SHP77 (cell line): ENCODE data around the gene APBA2.
"Not testable (repeated sequence)": the region's sequence is repeated elsewhere in the genome, so short reads cannot be mapped to it uniquely, and the experiment has no call there.

ENCODE experiments used
- DNase-seq, 2 experiments: peaks; one replicate each; lab custom pipeline; 2025; lab: John Stamatoyannopoulos, UW

The APBA2 gene

GRCh38 chr15:28885630-28886430, at the start of gene APBA2:
Gene APBA2, plus strand, starts transcription at chr15:28885974. Its CDS starts 167,911 bp downstream, at chr15:29053885.
- peak; percentile 17 to 18 for DNase-seq

GRCh38 chr15:28840285-28840684, 45.5 kb upstream of the APBA2 start:
- not testable (repeated sequence) for DNase-seq

GRCh38 chr15:28842210-28842609, 43.6 kb upstream of the APBA2 start:
- DNase-seq, result not testable (repeated sequence)

GRCh38 chr15:28843520-28843919, 42.3 kb upstream of the APBA2 start:
- DNase-seq, result not testable (repeated sequence)

GRCh38 chr15:28844147-28844546, 41.6 kb upstream of the APBA2 start:
- DNase-seq, result not testable (repeated sequence)

GRCh38 chr15:28847247-28847646, 38.5 kb upstream of the APBA2 start:
- not testable (repeated sequence) for DNase-seq

- not testable (repeated sequence) for DNase-seq
Observed at GRCh38 chr15:28847959-28848358, 37.8 kb upstream of the APBA2 start.

- peak in 1 of 2 experiments; percentile 7 for DNase-seq
Observed at GRCh38 chr15:28848521-28848920, 37.3 kb upstream of the APBA2 start, which contains the start of gene GOLGA6L7. Gene GOLGA6L7, minus strand, starts transcription at chr15:28848644. Its CDS starts 95 bp downstream, at chr15:28848549.

- DNase-seq, result not testable (repeated sequence)
Observed at GRCh38 chr15:28849271-28849670, 36.5 kb upstream of the APBA2 start.

- DNase-seq, result not testable (repeated sequence)
Observed at GRCh38 chr15:28849766-28850165, 36.0 kb upstream of the APBA2 start.

- not testable (repeated sequence) for DNase-seq
Observed at GRCh38 chr15:28853654-28854053, 32.1 kb upstream of the APBA2 start.

- not testable (repeated sequence) for DNase-seq
Observed at GRCh38 chr15:28854578-28854977, 31.2 kb upstream of the APBA2 start.

- no peak for DNase-seq
Observed at GRCh38 chr15:28861031-28861534, 24.7 kb upstream of the APBA2 start.

- DNase-seq, result not testable (repeated sequence)
Observed at GRCh38 chr15:28861589-28862293, 24.0 kb upstream of the APBA2 start.

- DNase-seq, result no peak
Observed at GRCh38 chr15:28868744-28869345, 16.9 kb upstream of the APBA2 start.

GRCh38 chr15:28871168-28871567, 14.6 kb upstream of the APBA2 start:
- DNase-seq, result no peak

- DNase-seq, result no peak
Observed at GRCh38 chr15:28873006-28873405, 12.8 kb upstream of the APBA2 start.

GRCh38 chr15:28873585-28874190, 12.1 kb upstream of the APBA2 start:
- DNase-seq, result peak in 1 of 2 experiments; percentile 4

- DNase-seq, result no peak
Observed at GRCh38 chr15:28875461-28876000, 10.2 kb upstream of the APBA2 start.

GRCh38 chr15:28876131-28876844, 9.5 kb upstream of the APBA2 start:
- DNase-seq, result no peak

- DNase-seq, result no peak
Observed at GRCh38 chr15:28876845-28877185, 9.0 kb upstream of the APBA2 start.
